NOMO-1 (cell line): ENCODE results near the gene RAPGEF1.

ENCODE experiments used
- DNase-seq, 2 experiments: peaks; one replicate each; lab custom pipeline; 2025; ENCODE audit not compliant: unreplicated experiment in 2 of 2; lab: John Stamatoyannopoulos, UW

RAPGEF1 gene

DNA sequence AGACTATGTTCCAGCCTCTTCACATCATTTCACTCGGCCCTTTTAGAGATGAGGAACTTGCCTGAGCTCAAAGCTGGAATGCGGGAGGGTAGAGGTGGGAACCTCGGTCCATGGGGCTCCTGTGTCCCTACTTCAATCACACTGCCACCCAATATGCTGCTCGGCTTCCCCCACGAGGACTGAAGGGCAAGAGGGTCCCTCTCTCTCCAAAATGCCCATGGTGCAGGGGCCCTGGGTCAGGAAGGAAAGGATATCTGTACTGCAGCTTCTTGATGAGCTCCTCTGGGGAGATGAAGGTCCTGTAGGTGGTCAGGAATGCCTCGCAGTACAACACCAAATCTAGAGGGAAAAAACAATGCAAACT, 148.0 kb downstream of the RAPGEF1 start:
- no peak for DNase-seq

DNA sequence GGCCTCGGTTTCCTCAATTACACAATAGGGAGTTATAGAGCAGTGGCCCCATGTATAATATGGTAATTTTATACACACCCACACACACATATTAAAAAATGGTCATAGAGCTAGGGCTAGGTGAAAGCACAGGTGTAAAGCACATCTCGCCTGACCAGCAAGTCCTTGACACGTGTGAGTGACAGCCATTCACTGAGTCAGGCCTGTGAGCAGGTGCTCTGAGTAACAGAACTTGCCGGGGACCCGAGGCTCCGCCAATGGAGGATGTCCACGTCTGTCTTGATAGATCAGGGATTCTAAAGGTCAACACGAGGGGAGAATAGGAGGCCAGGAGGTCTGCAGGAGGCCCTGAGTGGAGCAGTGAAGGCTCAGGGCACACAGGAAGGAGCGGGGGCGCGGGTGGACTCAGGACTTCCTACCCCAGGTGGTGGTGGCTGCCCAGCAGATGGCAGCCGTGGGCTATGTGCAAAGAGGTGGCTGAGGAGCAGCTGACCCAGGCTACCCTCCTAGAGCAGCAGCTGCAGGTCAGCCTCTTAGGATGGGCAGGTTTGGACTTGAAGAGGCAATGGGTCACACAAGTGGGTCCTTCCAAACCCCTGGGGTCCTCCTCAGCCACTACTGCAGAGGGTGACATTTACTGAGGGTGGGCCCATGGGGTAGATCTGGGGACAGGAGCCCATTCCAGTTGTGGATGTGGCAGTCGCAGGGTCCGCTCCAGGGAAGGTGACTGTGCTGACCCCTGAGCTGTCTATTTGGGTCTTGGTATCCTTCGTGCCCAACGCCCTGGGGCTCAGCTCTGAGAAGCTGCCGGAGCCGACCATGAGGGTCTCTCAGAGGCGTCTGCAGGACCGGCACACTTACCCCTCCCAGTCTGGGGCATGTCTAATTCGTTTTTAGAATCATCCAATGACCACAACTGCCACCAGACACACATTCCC, 148.7 kb downstream of the RAPGEF1 start:
- DNase-seq: peak; percentile 69 to 78

DNA sequence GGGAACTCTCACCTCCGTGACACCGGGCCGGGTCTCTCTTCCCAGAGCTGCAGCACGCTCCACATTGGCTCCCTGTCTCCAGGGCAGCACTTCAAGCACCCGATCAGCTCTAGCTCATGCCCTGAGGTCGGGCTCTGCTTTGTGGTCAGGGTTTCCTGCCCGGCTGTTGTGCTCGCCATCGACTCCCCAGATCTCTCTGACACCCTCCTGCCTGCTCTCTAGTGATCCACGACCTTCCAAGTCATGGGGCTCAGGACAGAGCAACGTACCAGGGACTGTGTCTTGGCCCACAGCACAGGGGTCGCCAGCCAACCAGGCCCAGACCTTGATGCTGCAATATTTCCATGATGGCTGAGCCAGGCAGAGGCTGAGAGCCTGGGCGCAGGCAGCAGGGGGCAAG, 149.4 kb downstream of the RAPGEF1 start:
- no peak for DNase-seq

DNA sequence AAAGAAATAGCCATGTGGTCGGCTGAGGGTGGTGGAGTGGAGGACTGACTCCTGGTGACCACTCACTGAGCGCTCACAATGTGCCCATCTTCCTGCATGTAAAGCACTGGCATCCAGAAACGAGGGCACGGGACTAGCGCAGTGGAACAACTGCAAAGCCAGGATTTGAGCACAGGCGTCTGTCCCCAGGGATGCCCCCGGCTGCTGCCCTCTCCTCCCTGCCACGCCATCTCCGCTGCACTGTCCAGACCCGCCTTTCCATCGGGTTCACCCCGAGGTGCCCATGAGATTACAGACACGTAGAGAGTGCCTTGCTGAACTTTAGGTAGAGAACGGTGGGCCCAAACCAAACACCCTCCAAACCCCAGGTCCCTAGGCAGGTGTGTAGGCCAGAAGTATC, 149.9 kb downstream of the RAPGEF1 start:
- DNase-seq: no peak

DNA sequence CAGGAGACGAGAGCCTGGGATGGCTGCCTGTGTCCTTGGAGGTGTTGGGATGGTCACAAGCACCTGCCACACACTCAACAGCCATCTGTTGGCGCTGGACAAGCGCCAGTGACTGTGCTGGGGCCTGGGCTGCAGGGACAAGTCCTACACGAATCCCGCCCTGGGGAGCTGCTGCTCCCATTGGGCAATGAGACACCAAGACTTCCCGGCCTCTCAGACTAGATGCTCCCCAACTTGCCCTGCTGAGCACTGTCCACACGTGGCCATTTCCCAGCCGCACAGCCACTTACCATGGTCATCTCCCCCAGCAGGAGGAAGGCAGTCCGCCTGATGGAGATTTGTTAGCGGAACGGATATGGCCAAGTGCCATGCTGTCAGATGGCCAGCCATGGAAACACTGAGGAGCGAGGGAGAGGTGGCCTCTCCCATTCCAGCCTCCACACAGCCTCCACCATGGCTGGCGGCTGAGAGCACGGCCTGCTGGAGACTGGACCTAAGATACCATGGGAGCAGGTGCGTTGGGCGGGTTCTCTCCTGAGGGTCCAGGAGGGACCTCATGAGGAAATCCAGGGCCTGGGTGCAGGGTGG, 150.7 kb downstream of the RAPGEF1 start:
- DNase-seq: no peak

DNA sequence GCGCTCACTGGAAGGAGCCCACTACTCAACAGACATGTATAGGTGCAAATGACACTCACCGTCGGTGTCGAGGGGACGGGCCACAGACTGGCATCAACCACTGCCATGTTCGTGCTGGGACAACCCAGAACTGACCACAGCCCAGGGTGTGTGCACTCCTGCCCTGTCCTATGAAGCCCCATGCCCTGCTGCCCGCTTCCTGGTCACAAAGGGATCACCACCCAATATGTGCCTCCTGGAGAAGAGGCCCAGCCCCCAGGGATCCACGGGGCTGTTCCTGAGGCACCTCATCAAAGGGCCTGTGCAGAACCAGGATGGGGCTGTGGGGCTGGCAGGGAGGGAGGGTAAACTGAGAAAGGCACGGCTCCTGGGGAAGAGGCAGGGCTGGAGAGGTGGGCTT, 151.5 kb downstream of the RAPGEF1 start:
- no peak for DNase-seq

DNA sequence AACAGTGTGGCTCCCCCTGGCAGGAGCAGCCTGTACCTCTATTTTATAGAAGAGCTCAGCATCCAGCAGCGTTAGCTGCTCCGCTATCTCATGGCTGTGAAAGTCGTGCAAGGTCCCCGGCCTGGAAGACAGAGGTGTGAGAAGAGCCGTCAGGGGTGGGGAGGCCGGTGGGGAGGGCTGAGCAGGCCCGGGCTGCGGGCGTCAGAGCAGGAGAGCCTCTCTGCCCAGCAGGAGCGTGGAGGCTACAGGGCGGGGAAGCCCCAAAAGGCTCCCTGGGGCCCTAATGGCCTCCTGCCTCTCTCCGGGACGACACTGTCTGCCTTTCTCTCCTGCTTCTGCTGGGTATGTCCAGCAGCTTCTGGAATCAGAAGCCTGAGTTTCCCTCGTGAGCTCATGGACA, 152.0 kb downstream of the RAPGEF1 start:
- DNase-seq: no peak

DNA sequence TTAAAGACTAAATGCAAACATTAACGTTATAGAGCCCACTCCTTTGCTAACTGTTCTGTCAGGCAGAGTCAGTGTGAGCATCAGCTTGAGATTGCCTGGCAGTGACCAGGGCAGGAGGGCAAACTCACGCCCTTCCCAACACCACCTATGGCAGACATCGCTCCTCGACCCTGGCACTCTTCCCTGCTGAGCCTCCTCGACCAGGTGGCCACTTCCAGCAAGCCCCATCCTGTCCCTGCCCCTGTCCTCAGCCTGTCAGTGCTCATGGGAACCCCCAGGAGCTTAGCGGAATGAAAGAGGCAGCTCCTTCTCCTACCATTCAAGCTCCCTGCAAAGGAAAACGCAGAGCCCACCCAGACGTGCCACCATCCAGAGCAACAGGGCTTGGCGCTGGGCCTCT, 152.5 kb downstream of the RAPGEF1 start:
- no peak for DNase-seq

DNA sequence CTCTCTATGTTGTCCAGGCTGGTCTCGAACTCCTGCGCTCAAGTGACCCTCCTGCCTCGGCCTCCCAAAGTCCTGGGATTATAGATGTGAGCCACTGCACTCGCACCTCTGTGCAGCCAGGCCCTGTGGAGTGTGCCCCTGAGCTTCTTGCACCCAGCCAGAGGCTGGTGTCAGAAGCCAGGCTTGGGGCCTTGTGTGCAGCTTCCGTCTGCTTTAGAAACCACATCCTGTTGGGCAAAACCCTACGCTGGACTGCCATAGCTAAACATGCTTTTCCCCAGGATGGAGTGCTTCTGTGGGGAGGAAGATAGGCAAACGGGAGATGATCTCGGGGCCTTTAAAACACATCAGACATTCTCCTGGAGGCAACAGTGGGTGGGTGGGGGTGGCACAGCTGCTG, 154.5 kb downstream of the RAPGEF1 start:
- peak; percentile 79 to 89 for DNase-seq

DNA sequence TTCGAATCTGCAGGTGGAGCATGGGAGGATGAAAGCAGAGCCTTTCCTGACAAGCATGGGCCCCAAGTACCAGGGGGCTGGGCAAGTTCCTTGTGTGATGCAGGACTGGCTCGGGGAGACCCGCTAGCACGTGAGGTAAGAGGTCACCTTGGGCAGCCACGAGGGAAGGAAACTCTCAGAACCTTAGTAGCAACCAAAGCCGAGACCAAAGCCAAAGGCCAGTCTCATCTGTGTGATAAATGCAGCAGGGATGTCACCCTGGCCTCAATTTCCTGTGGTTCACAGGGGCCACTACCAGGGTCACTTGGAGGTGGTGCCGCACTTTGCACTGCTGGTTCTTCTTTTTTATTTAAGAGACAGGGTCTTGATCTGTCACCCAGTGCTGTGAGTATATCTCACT, 155.0 kb downstream of the RAPGEF1 start:
- peak; percentile 14 to 45 for DNase-seq

DNA sequence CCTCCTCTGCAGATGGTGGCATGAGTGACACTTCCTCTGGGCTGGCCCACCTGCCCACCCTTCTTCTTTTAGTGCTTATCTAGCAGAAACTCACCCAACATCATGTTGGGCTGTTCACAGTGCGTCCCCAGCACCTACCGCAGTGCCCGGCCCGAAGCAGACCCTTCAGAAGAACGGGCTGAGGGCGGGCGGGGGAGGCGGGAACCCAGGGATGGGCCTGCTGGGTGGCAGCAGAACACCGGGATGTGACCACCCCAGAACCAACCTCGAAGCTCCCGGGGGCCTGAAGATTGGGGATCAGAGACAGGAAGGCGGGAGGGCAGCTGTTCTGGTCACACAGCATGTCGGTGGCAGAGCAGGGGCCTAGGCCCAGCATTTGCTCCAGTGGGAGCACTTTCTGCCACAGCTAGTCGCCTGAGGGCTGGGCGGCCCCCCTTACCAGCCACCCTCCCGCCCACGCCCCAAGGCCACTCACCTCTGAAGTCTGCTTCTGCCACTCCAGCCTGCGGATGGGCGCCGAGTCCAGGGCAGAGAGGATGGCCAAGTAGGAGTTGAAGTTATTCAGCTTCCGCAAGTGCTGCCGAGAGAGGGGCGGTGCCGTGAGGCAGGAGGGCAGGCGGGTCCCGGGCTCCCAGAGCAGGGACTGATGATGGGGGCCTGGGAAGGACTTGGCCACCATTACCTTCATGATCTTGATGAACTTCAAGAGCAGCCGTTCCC, 155.9 kb downstream of the RAPGEF1 start:
- DNase-seq: no peak

DNA sequence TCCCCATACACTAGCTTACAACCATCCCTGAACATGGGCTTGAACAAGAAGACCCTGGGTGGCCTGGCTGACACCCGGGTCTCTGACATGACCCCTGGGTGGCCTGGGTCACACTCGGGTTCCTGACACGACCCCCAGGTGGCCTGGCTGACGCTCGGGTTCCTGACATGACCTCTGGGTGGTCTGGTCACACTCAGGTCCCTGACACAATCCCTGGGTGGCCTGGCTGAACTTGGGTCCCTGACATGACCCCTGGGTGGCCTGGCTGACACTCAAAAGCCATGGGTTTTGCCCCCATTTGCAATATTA, 156.6 kb downstream of the RAPGEF1 start:
- no peak for DNase-seq

DNA sequence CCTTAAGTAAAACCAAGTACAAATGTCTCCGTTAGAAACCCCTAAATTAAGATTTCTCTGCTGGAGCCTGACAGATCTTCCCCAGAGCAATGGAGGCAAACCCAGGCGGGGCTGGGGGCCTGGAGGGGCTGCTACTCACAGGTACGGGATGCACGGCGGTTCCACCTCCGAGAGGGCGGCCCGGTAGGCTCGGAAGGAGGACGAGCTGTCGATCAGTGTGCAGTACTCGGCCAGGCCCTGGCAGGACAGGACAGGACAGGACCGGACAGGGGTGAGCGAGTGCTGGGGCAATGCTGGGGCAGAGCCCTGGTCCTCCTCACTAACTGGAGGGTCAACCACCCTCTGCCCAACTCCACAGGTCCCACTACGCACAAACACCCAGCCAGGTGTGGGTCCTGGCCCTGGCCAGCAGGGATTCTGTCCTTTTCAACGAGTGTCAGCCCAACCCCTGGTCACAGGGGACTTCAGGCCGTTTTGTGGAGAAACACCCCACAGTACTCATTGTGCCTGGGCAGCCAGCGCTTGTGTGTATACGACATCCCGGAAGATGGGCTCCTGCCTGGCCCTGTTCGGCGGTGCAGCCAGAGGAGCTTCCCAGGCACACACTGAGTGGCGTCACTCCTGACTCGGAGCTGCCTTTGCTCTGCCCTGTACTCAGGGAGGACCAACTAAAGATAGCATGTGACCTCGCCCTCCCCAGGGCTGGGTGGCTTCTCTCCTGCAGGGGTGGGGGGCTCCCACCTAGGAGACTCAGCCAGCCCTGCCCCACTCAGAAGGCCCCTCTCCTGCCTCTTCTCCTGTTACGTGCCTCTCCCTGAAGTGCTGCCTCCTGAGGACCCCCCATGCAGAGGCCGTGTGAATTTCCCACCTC, 157.2 kb downstream of the RAPGEF1 start:
- DNase-seq: no peak

DNA sequence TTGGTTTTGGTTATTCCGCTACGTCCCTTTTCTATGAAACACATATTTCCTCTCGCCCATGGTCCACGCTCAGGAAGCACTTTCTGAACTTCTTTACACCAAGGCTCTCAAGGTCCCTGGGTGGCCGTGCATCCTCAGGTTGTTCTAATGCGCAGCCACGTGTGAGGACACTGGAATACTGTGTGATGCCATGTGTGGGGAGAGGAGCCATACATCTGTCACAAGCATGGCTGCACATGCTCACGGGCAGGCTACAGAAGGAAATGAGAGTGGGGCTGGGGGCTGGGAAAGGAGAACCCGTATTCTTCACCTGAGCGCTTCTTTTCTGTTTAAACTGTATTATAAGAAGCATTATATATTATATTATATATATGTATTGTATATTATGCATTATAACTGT, 157.8 kb downstream of the RAPGEF1 start:
- DNase-seq: no peak

DNA sequence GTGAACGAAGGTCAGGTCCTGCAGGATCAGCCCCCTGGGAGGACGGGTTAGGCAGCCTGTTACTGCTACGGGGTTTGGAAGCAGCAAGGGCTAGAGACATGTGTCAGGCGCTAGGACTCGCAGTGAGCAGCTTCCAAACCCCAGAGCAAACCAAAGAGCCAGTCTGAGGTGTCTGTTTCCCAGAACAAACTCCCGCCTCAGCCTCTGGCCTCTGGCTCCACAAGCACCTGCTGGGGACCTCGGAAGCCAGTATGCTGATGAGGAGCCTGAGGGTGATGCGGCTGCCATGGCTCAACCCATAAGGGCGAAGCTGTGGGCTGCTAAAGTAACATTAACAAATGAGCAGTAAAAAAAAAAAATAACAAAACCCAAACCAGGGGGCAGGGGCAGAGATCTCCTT, 159.5 kb downstream of the RAPGEF1 start:
- no peak for DNase-seq

DNA sequence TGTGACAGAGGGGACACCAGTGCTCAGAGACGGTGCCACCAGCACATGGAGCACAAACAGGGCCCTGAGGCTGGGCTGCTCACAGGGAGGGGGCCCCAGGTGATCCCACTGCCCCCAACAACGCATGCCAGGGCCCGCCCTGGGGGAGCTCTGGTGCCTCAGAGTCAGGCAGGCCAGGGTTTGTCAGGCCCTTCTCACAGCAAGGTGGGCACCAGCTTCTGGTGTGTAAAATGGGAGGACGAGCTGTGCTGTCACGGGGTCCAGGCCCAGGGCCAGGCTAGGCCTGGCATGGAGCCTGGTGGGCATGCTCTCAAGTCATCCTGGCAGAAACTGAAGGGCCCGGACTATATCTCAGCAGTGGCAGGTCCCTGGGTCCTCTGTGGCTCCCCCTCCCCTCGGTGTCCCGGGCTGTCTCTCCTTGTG, 160.1 kb downstream of the RAPGEF1 start:
- DNase-seq: no peak

DNA sequence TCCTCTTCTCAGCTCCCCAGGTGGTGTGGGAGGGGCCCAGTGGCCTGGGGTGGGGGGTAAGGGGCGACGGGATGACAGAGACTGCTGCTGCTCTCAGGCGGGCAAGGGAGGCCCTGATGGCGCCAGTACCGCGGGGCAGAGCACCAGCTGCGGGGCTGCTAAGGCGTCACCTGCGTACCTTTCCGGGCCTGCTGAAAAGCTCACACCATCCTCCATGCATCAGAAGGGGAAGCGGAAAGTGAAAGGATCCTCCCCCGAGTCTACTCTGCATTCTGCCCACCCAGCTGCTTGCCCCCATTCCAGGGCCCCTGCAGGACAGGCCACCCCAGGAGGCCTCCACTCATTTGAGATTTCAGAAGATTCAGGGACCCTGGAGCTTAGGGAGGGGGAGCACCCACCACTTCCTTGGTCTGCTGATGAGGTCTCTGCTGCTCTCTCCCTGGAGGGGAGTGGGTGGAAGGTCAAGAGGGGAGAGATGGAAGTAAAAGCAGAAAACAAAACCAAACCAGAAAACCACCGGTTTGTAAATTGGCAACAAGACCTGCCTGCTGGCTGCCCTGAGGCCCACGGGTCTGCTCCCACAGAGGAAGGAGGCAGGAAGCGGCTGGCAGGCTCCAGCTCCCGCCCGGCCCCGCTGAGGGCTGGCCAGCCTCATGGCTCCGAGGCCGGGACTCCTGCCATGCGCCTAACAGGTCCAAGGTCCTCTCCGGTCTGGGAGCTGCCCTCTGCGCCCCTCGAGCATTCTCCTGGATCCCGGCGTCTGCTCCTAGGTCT, 161.0 kb downstream of the RAPGEF1 start:
- no peak for DNase-seq

DNA sequence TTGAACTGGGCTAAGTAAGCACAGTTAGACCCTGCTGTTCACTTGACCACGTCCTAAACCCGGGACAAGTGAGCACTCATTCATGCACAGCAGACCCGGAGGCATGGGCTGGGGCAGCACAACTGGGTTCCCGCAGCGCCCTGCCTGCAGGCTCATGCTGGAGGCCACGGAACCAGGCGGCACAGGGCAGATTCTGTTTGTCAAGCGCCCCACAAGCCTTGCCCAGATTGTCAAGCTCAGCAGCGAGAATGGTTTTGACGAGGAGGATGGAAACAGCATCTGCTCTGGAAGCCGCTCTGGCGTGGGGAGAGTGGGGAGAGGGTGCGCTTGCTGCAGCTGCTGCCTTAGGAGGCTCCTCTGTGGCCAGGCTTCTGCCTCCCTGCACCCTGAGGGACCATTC, 161.9 kb downstream of the RAPGEF1 start:
- DNase-seq: no peak

DNA sequence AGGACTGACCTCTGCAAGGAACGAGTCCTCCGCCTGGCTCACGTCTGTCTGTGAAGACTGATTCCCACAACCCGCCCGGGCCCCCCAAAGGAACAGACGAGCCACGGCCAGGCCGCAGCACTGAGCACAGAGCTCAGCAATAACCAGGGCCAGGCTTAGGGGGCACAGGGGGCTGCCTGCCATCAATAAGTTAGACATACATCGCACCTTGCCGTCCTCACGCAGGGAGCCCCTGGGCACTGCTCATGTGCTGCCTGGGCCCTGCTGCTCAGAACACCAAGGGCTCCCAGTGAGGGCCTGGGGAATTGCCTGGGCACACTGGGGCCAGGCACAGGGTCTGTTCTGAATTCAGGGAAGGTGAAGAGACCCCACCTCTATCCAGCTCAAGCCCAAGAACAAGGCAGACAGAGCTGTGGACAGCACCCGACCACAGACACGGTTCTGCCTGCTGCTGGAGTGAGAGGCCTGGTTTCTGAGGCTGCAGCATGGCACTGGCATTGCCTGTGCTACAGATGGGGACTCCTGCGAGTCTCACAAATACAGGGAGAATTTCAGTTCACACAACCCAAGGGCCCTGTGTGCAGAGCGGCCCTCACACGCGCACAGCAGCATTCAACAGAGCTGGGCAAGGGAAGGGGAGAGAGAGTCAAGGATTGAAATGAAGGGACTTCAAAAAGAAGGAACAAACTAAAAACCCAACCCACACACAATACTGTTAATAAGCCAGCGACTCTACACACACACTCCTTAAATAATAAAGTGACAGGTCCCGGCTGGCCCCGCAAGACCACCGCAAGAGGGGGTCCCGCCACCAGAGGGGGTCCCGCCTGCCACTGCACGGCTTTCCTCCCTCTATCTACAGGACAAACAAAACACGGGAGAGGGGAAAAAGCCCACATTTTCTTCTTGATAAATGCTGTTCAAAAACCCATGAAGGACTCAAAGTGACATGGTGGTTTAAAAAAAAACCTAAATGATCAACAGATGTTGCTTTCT, 162.6 kb downstream of the RAPGEF1 start:
- no peak for DNase-seq
